CD4-positive, alpha-beta T cell treated with Interleukin-2 at 100 ng/mL for 4 hours (primary cell): ENCODE measurements around the gene LPCAT2.
"Not testable (repeated sequence)": the region's sequence is repeated elsewhere in the genome, so short reads cannot be mapped to it uniquely, and the experiment has no call there.

Source experiments
- DNase-seq: peaks from one replicate; pipeline ENCODE4 v3.0.0-alpha.2; 2020; ENCODE audit warnings: low spot score

Gene LPCAT2

GRCh38 chr16:55605754-55606336 is 97.0 kb downstream of the LPCAT2 start:
- no peak for DNase-seq

DNA sequence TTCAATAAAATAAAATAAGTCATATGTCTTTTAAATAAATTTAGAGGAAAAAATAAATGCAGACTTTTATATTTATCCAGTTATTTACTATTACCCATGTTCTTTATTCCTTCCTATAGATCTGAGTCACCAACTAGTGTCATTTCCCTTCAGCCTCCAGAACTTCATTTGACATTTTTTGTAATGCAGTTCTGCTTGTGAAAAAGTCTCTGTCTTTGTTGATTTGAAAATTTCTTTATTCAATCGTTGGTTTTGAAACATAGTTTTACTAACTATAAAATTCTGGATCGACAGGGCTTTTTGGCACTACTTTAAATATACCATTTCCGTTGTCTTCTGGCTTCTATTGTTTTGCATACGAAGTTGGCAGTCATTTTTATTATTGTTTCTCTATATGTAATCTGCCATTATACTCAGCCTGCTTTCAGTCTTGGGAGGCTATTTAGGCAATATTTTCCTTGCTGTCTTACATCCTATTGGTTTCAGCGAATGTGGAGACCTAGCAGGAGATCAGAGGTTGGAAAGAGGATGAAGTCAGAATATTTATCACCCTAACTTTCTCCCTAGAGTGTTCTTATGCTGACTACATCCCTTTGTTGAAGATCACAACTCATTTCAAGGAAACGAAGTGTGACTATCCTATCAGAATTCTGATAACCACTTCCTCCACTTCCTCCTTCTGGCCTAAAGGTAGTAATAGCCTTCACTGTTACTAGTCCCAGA is 104.9 kb downstream of the LPCAT2 start:
- no peak for DNase-seq

DNA sequence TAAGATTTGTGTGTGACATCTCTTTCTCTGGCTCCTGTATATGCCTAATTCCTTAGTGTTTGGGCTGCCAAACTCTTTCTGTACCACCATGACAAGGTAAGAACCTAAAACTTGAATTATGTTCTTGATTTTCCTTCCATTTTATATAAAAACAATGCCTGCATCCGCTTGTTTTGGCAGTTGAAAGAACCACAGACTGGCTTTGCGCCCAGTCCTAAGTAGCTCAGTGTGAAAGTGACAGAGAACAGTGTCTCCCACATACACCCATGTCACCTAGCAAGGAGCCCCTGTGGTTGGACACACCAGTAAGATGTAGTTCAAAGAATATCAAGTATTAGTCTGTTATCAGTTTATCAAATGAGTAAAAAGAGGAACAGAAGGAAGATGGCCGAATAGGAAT is 106.2 kb downstream of the LPCAT2 start:
- no peak for DNase-seq

DNA sequence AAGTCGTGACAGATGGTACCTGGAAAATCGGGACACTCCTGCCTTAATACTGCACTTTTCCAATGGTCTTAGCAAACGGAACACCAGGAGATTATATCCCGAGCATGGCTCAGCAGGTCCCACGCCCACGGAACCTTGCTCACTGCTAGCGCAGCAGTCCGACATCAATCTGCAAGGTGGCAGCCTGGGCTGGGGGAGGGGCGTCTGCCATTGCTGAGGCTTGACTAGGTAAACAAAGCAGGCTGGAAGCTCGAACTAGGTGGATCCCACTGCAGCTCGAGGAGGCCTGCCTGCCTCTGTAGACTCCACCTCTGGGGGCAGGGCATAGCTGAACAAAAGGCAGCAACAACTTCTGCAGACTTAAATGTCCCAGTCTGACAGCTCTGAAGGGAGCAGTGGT is 106.8 kb downstream of the LPCAT2 start:
- not testable (repeated sequence) for DNase-seq

DNA sequence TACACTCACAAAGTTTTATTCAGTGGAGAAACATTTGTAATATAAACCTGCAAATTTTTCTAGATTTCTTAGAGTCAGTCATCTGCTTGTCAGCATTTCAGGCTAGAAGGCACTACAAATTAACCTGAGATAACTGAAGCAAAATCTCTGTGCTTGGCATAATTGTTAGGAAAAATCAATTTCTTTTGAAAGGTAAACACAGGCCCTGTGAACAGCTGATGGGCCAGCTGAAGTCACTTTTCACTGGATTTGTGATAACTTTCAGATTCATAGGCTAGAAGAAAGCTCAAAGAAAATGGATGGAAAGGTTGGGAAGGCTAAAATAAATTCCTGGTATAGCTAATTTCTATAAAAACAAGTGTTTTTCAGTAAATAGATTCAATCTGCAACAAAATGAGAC is 112.9 kb downstream of the LPCAT2 start:
- no peak for DNase-seq

- DNase-seq, result no peak
Measured at GRCh38 chr16:55622272-55622671, 113.4 kb downstream of the LPCAT2 start.

DNA sequence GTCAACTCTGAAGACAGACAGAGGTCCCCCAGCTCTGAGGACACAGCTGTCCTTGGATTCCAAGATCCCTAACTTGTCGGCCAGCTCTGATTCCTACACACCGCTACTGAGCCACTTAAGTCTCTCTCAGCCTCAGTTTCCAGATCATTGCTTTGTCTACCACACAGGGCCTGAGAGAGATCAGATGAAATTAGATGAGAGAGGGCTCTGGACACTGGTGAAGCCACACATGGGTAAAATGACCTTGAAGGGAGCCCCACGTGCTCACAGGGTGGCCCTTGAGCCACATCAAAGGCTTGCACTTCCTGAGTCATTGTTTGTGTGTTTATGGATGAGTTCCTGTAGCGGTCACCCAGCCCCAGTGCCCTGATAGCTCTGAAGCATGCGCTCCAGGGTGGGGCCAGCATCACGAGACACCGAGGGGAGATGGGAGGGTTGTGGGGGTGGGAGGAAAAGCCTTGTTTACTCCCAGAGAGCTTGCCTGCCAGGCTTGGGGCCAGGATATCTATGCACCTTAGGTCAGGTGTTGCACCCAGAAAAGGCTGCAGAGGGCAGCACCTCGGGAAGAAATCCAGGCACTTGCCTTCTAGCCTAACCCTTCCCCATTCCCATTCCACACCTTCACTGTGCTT is 114.2 kb downstream of the LPCAT2 start:
- no peak for DNase-seq

GRCh38 chr16:55623640-55624039 is 114.8 kb downstream of the LPCAT2 start:
- no peak for DNase-seq

- no peak for DNase-seq
Measured at GRCh38 chr16:55624696-55625095, 115.8 kb downstream of the LPCAT2 start.

- DNase-seq, result no peak
Measured at GRCh38 chr16:55625843-55626242, 117.0 kb downstream of the LPCAT2 start.

DNA sequence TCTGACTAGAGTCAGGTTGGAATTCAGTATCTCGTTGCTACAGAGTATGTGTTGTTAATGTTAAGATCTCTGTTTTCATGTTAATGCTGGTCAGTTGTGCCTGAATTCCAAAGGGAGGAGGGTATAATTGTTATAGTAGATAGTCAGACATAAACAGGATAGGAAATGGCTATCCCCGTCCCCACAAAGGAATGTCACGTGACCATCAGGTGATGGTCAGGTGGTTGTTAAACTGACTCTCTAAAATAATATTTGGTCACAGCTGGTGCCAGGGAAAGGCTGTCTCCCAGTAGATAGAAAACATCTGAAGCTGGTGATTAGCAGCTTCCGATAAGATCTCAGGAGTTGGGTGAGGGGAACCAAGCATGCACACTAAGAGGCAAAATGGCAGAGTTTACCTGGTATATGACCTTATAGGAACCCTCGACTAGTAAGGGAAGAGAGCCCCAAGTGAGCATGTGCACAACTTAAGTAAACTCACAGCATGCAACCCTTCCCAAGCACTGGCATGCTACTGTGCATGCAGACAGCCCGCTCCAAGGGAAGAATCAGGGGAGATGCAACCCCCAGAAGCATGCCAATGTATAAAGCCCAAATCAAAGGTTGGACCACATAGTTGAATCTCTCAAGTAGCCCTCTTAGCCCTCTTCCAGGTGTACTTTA is 119.6 kb downstream of the LPCAT2 start:
- DNase-seq, result no peak

- no peak for DNase-seq
Measured at GRCh38 chr16:55630774-55631173, 121.9 kb downstream of the LPCAT2 start.

- DNase-seq, result no peak
Measured at GRCh38 chr16:55632259-55632658, 123.4 kb downstream of the LPCAT2 start.

GRCh38 chr16:55634193-55634592 is 125.3 kb downstream of the LPCAT2 start:
- no peak for DNase-seq
